SHP77 treated with DMSO at 0.1 percent for 48 hours (cell line): ENCODE results near the gene NIPBL.
"Not testable (repeated sequence)": the region's sequence is repeated elsewhere in the genome, so short reads cannot be mapped to it uniquely, and the experiment has no call there.

Experiments
- DNase-seq: peaks from one replicate; lab custom pipeline; 2025; lab: John Stamatoyannopoulos, UW

Gene NIPBL

GRCh38 chr5:36949593-36949992 lies 73.0 kb downstream of the NIPBL start:
- no peak for DNase-seq

GRCh38 chr5:36950586-36951457 lies 74.3 kb downstream of the NIPBL start:
- DNase-seq: no peak

GRCh38 chr5:36953043-36953442 lies 76.5 kb downstream of the NIPBL start:
- DNase-seq: no peak

DNA sequence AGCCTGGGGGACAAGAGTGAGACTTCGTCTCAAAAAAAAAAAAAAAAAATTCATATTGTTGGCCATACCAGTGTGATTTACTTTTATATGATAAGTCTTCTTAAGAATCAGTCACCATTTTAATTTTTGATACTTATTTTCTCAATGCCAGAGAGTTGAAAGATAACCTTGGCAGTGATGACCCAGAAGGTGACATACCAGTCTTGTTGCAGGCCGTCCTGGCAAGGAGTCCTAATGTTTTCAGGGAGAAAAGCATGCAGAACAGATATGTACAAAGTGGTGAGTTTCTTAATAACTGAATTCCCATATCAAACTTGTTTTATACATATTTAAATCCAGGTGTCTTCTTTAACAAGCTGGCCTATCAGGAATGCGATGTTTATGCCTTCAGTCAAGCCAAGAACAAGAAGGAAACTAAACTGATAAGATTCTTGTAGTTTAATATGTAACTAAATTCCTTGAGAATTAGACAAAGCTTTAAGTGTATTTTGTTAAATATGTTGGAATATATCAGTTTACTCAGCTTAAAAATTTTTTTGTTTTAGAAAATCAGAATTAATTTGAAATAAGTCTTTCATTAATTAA lies 81.5 kb downstream of the NIPBL start:
- no peak for DNase-seq

- DNase-seq: no peak
Measured at GRCh38 chr5:36958612-36959011, 82.0 kb downstream of the NIPBL start.

- no peak for DNase-seq
Measured at GRCh38 chr5:36965179-36965578, 88.6 kb downstream of the NIPBL start.

GRCh38 chr5:36969700-36970395 lies 93.3 kb downstream of the NIPBL start:
- DNase-seq: no peak

DNA sequence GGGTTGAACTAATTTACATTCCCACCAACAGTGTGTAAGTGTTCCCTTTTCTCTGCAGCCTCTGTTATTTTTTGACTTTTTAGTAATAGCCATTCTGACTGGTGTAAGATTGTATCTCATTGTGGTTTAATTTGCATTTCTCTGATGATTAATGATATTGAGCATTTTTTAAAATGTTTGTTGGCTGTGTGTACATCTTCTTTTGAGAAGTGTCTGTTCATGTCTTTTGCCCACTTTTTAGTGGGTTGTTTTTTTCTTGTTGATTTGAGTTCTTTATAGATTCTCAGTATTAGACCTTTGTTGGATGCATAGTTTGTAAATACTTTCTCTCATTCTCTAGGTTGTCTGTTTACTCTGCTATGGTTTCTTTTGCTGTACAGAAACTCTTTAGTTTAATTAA lies 101.6 kb downstream of the NIPBL start:
- no peak for DNase-seq

DNA sequence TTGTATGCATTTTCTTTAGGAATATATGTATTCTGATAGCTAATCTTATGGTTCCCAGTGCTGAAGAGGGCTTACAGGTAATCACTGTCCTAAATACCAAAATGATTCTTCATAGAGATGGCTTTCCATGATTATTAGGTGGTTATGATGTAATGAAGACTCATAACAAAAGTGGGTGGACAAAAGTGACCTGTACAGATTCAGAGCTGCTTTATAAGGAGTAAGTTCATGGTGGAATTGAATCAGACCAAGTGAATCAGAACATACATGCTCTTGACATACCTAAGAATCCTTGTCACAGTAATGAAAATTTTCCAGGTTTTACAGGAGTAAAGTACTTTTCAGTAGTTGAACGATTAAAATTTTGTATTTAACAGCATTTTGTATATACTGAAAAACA lies 105.6 kb downstream of the NIPBL start:
- DNase-seq: no peak

- DNase-seq: no peak
Measured at GRCh38 chr5:36985387-36985786, 108.8 kb downstream of the NIPBL start.

GRCh38 chr5:36988396-36988795 lies 111.8 kb downstream of the NIPBL start:
- no peak for DNase-seq

DNA sequence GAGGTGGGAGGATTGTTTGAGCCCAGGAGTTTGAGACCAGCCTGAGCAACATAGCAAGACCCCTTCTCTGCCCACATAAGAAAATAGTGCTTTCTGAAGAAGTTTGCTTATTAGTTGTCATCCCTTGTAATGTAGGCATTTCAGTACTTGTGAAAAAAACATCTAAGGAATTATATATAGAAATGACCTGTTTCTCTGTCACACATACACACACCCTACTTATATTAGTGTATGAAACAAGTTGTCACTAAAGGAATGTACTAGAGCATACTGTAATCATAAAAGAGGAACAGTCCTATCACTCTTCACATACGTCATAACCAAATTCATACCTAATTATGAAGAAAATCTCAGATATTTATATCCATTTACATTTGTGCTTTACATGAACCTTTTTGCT lies 122.0 kb downstream of the NIPBL start:
- no peak for DNase-seq

DNA sequence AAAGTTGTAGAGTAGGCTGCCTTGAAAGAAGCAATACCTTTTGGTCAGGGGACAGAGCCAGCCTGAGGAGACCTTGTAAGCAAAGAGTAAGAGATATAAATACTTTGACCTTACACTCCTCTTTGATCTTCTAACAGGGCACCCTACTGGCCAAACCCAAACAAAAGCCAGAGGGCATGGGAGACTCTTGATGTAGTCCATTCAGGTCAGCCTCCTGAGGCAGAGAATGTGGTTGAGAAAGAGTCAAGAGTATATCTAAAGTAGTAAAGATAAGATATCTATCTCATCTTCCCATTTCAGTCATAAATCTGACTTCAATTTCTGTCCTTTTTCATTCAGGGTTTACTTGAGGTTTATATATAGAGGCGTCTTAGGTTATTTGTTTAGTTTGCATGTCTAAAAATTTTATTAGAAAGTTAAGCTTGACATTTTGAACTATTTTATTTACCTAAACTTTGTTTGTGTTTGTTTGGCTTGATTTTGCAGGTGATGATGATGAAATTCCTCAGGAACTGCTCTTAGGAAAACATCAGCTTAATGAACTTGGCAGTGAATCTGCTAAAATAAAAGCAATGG lies 125.7 kb downstream of the NIPBL start:
- DNase-seq: no peak

DNA sequence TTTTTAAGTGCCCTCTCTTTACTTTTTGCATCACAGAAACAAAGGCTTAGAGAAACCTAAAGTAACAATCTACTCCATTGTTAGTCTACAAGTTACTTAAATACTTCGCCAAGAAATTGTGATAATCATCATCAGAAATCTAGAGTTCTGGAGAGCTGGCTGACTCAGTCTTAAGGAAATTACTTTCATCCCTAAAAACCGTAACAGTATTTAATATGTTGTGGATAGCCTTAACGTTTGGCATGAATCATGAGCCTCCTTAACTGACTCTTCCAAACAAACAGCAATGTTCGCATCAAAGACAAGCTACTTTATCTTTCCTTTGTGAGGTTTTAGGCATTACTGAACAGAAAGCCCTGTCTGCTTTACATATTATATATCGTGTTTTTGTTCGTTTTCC lies 128.7 kb downstream of the NIPBL start:
- no peak for DNase-seq

- DNase-seq: peak; percentile 29
Measured at GRCh38 chr5:37005946-37006540, 129.5 kb downstream of the NIPBL start.

DNA sequence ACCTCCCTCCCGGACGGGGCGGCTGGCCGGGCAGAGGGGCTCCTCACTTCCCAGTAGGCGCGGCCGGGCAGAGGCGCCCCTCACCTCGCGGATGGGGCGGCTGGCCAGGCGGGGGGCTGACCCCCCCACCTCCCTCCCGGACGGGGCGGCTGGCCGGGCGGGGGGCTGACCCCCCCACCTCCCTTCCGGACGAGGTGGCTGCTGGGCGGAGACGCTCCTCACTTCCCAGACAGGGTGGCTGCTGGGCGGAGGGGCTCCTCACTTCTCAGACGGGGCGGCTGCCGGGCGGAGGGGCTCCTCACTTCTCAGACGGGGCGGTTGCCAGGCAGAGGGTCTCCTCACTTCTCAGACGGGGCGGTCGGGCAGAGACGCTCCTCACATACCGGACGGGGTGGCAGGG lies 136.6 kb downstream of the NIPBL start:
- DNase-seq: not testable (repeated sequence)

- DNase-seq: no peak
Measured at GRCh38 chr5:37014321-37014720, 137.8 kb downstream of the NIPBL start.

- DNase-seq: no peak
Measured at GRCh38 chr5:37015795-37016666, 139.5 kb downstream of the NIPBL start.

DNA sequence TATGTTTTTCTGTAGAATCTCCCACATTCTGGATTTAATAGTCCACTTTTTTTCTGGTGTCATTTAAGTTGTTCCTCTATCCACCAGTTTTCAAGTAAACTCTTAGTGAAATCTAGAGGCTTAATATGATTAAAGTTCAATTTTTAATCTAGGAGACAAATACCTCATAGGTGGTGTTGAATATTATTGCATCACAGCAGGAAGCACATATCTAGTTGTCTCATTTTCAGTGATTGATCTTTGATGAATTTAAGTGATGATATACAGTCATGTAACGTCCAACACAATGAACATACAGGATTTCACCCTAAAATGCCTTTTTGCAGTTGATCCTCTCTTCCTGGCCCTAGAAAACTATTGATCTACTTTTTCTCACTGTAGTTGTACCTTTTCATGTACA lies 152.3 kb downstream of the NIPBL start:
- no peak for DNase-seq

- DNase-seq: no peak
Measured at GRCh38 chr5:37029436-37029835, 152.9 kb downstream of the NIPBL start.

GRCh38 chr5:37034955-37035354 lies 158.4 kb downstream of the NIPBL start:
- no peak for DNase-seq
